NCI-H510A treated with DMSO at 0.1 percent for 48 hours (cell line): Measurements from ENCODE around the gene WSB2.

Source experiments
- DNase-seq: peaks from one replicate; lab custom pipeline; 2025; lab: John Stamatoyannopoulos, UW

WSB2 gene

GRCh38 chr12:117986705-117987469 is 74.1 kb downstream of the WSB2 start:
- no peak for DNase-seq

- DNase-seq, result no peak
Measured at GRCh38 chr12:117985182-117985581, 75.8 kb downstream of the WSB2 start.
